GM10847 (cell line): ENCODE data around the gene PPM1M.

Source experiments
- POLR2A ChIP-seq: IDR thresholded peaks from 2 replicates; pipeline ENCODE4 v1.6.1; 2011; ENCODE audit not compliant: insufficient read length; ENCODE audit errors: extremely low read depth

PPM1M gene

GRCh38 chr3:52242039-52242438 lies 3.5 kb upstream of the PPM1M start:
- TF ChIP-seq POLR2A = no peak

GRCh38 chr3:52243791-52244628 lies 1.5 kb upstream of the PPM1M start:
- TF ChIP-seq POLR2A = no peak

- no peak for TF ChIP-seq POLR2A
These were observed 683 bp downstream of the PPM1M start for GRCh38 chr3:52246264-52246620.

GRCh38 chr3:52246728-52247408 lies 1.3 kb downstream of the PPM1M start:
- TF ChIP-seq POLR2A = no peak

GRCh38 chr3:52247409-52248164 lies 2.0 kb downstream of the PPM1M start:
- TF ChIP-seq POLR2A = no peak

GRCh38 chr3:52248165-52248541 lies 2.6 kb downstream of the PPM1M start:
- TF ChIP-seq POLR2A = no peak

- TF ChIP-seq POLR2A = no peak
These were observed 3.4 kb downstream of the PPM1M start for GRCh38 chr3:52248816-52249547.

- TF ChIP-seq POLR2A = no peak
These were observed 4.1 kb downstream of the PPM1M start for GRCh38 chr3:52249683-52250082.

- TF ChIP-seq POLR2A = no peak
These were observed 4.6 kb downstream of the PPM1M start for GRCh38 chr3:52250122-52250521.

- TF ChIP-seq POLR2A = no peak
These were observed 8.1 kb downstream of the PPM1M start for GRCh38 chr3:52253314-52254304.

- no peak for TF ChIP-seq POLR2A
These were observed 9.0 kb downstream of the PPM1M start for GRCh38 chr3:52254608-52255007.

GRCh38 chr3:52256159-52256558 lies 10.6 kb downstream of the PPM1M start:
- no peak for TF ChIP-seq POLR2A

- TF ChIP-seq POLR2A = no peak
These were observed 11.1 kb downstream of the PPM1M start for GRCh38 chr3:52256622-52257021.

- TF ChIP-seq POLR2A = no peak
These were observed 12.4 kb downstream of the PPM1M start for GRCh38 chr3:52257911-52258310.
